HTERT RPE-1 (cell line): Measurements from ENCODE around the gene COMMD3.

Source experiments
- in situ Hi-C: fragments of 300-500 bp; cut with MboI; formaldehyde crosslinking; loops from 4 replicates; pipeline ENCODE4 v1.14.3; 2020; ENCODE audit warnings: low sequenced_read_pairs

The COMMD3 gene

GRCh38 chr10:22319547-22319979, 3.4 kb downstream of the COMMD3 start:
- in situ Hi-C loops, result no loop called here

GRCh38 chr10:22319980-22320558, 3.9 kb downstream of the COMMD3 start:
- in situ Hi-C loops, result no loop called here

- in situ Hi-C loops, result no loop called here
Measured at GRCh38 chr10:22320591-22321155, 4.5 kb downstream of the COMMD3 start, which contains the start of gene BMI1. Gene BMI1, plus strand, starts transcription at chr10:22321099. Its CDS starts 5,351 bp downstream, at chr10:22326450.

GRCh38 chr10:22321156-22321923, 5.2 kb downstream of the COMMD3 start:
- in situ Hi-C loops, result no loop called here

- in situ Hi-C loops, result no loop called here
Measured at GRCh38 chr10:22321924-22322640, 5.9 kb downstream of the COMMD3 start.

- in situ Hi-C loops, result no loop called here
Measured at GRCh38 chr10:22322641-22323160, 6.5 kb downstream of the COMMD3 start.

GRCh38 chr10:22323538-22324305, 7.5 kb downstream of the COMMD3 start:
- in situ Hi-C loops, result no loop called here

GRCh38 chr10:22324413-22324812, 8.2 kb downstream of the COMMD3 start:
- in situ Hi-C loops, result no loop called here

GRCh38 chr10:22324893-22325271, 8.7 kb downstream of the COMMD3 start:
- in situ Hi-C loops, result no loop called here

- in situ Hi-C loops, result no loop called here
Measured at GRCh38 chr10:22325272-22326144, 9.3 kb downstream of the COMMD3 start.

GRCh38 chr10:22326145-22326702, 10.0 kb downstream of the COMMD3 start:
- in situ Hi-C loops, result no loop called here

- in situ Hi-C loops, result no loop called here
Measured at GRCh38 chr10:22329150-22329549, 13.0 kb downstream of the COMMD3 start.

- in situ Hi-C loops, result no loop called here
Measured at GRCh38 chr10:22332116-22332692, 16.0 kb downstream of the COMMD3 start.

- in situ Hi-C loops, result no loop called here
Measured at GRCh38 chr10:22333167-22333974, 17.2 kb downstream of the COMMD3 start.

GRCh38 chr10:22333975-22334282, 17.7 kb downstream of the COMMD3 start:
- in situ Hi-C loops, result no loop called here

- in situ Hi-C loops, result no loop called here
Measured at GRCh38 chr10:22334414-22335172, 18.4 kb downstream of the COMMD3 start.

GRCh38 chr10:22335173-22335933, 19.2 kb downstream of the COMMD3 start:
- in situ Hi-C loops, result no loop called here
